Activated naive CD8-positive, alpha-beta T cell treated with anti-CD3 and anti-CD28 coated beads for 36 hours (primary cell): ENCODE results near the gene CBFA2T3. TPM values are rescaled to one million over a fixed set of nuclear protein-coding genes. Genes with fewer than 3 reads are reported as not detected.

Experiments used
- DNase-seq: peaks from one replicate; pipeline ENCODE4 v3.0.0; 2021
- H3K27ac Mint-ChIP-seq: one replicate; pipeline ENCODE4 v1.8.0; 2022; ENCODE audit warnings: mild to moderate bottlenecking, moderate library complexity, mixed read lengths
- H3K27me3 Mint-ChIP-seq: one replicate; pipeline ENCODE4 v1.8.0; 2022; ENCODE audit warnings: mild to moderate bottlenecking, mixed read lengths
- H3K36me3 Mint-ChIP-seq: one replicate; pipeline ENCODE4 v1.8.0; 2021; ENCODE audit warnings: mild to moderate bottlenecking, mixed read lengths
- H3K4me1 Mint-ChIP-seq: one replicate; pipeline ENCODE4 v1.8.0; 2021; ENCODE audit warnings: mixed read lengths
- H3K4me3 Mint-ChIP-seq: one replicate; pipeline ENCODE4 v1.8.0; 2022; ENCODE audit warnings: mild to moderate bottlenecking, moderate library complexity, mixed read lengths
- H3K9me3 Mint-ChIP-seq: one replicate; pipeline ENCODE4 v1.8.0; 2022; ENCODE audit warnings: mixed read lengths
- total RNA-seq, 2 experiments: library from RNA; stranded (reverse); gene quantifications; one replicate each; pipeline ENCODE4 v1.2.3, GENCODE V29; 2021

Gene CBFA2T3
- total RNA-seq, 2 experiments from 2014 or later: 0.28 to 0.56 TPM

- no peak overlapping the region for H3K27ac Mint-ChIP-seq
- H3K9me3 Mint-ChIP-seq: no peaks in the 10 kb centered on the region
- DNase-seq: no peak
- H3K36me3 Mint-ChIP-seq: no peaks in the 10 kb centered on the region
- no peak overlapping the region for H3K4me3 Mint-ChIP-seq
- peaks cover 10% of the 10 kb centered on the region for H3K27me3 Mint-ChIP-seq
- no peaks in the 10 kb centered on the region for H3K4me1 Mint-ChIP-seq
Observed at GRCh38 chr16:88868974-88869672, 107.9 kb downstream of the CBFA2T3 start.

DNA sequence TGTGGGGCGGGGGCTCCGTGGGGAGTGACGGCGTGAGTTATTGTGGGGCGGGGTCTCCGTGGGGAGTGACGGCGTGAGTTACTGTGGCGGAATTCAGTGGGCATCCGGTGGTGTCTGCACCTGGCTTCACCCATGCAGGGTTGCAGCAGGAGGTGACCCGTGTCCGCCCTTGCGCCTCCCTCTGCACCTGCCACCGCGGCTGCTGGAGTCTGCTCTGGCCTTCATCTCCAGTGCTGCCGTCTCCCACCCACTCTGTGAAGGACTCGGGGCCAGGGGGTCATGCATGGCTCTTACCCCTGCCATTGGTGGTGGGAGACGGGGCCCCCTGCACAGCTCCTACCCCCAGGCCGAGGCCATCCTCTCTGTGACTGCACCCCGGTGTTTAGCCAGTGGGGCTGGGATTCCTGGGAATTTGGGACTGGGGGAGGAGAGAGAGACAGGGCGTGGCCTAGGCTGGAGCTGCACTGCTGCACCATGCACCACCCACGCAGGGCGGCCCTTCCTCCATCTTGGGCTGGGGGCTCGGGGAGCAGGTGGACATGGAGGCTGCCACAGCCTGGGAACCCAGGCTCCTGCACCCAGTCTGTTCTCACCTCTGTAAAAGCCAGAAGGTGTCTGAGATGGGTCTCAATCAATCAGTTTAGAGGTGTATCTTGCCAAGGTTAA lies 109.3 kb downstream of the CBFA2T3 start:
- H3K4me1 Mint-ChIP-seq: no peaks in the 10 kb centered on the region
- H3K36me3 Mint-ChIP-seq: no peaks in the 10 kb centered on the region
- no peaks in the 10 kb centered on the region for H3K9me3 Mint-ChIP-seq
- H3K27ac Mint-ChIP-seq: no peak overlapping the region
- H3K27me3 Mint-ChIP-seq: peaks cover 10% of the 10 kb centered on the region
- no peak for DNase-seq
- H3K4me3 Mint-ChIP-seq: no peak overlapping the region

- no peak for DNase-seq
- Mint-ChIP-seq H3K27me3 (peaks cover 10% of the 10 kb centered on the region), H3K4me3 (no peak within 1 kb of the TSS), H3K36me3 (no peaks in the 10 kb centered on the region), H3K4me1 (no peaks in the 10 kb centered on the region), H3K9me3 (no peaks in the 10 kb centered on the region), H3K27ac (no peak within 1 kb of the TSS)
Observed at GRCh38 chr16:88866151-88866920, 110.7 kb downstream of the CBFA2T3 start, which contains the start of gene PABPN1L. Gene PABPN1L (minus strand): TSS chr16:88866660. CDS start chr16:88866606, 54 bp downstream.

GRCh38 chr16:88865742-88866141 lies 111.3 kb downstream of the CBFA2T3 start:
- H3K27ac Mint-ChIP-seq: no peak overlapping the region
- no peak for DNase-seq
- H3K4me3 Mint-ChIP-seq: no peak overlapping the region
- H3K4me1 Mint-ChIP-seq: no peaks in the 10 kb centered on the region
- H3K27me3 Mint-ChIP-seq: peaks cover 4% of the 10 kb centered on the region
- no peaks in the 10 kb centered on the region for H3K9me3 Mint-ChIP-seq
- H3K36me3 Mint-ChIP-seq: no peaks in the 10 kb centered on the region

- Mint-ChIP-seq H3K27me3 (no peaks in the 10 kb centered on the region), H3K27ac (no peak overlapping the region), H3K36me3 (no peaks in the 10 kb centered on the region), H3K9me3 (no peaks in the 10 kb centered on the region), H3K4me3 (no peak overlapping the region), H3K4me1 (no peaks in the 10 kb centered on the region)
- DNase-seq: no peak
Observed at GRCh38 chr16:88865310-88865709, 111.7 kb downstream of the CBFA2T3 start.

DNA sequence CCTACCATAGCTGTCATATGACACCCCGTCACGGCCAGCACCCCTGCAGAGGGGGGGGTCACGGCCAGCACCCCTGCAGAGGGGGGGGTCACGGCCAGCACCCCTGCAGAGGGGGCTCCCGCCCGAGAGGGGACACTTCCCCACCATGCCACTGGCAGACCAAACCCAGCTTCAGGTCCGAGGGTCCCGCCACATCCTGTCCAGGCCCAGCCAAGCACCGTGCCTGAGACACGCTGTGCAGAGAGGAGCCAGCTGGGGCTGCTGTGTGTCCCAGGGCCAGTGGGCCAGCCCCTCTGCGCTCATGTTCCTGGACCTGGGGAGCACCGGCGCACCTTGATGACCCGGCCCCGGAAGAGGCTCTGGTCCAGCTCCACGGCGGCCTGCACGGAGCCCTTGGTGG lies 112.5 kb downstream of the CBFA2T3 start:
- DNase-seq: no peak
- Mint-ChIP-seq H3K27me3 (no peaks in the 10 kb centered on the region), H3K27ac (no peak overlapping the region), H3K4me3 (no peak overlapping the region), H3K9me3 (no peaks in the 10 kb centered on the region), H3K4me1 (no peaks in the 10 kb centered on the region), H3K36me3 (no peaks in the 10 kb centered on the region)

DNA sequence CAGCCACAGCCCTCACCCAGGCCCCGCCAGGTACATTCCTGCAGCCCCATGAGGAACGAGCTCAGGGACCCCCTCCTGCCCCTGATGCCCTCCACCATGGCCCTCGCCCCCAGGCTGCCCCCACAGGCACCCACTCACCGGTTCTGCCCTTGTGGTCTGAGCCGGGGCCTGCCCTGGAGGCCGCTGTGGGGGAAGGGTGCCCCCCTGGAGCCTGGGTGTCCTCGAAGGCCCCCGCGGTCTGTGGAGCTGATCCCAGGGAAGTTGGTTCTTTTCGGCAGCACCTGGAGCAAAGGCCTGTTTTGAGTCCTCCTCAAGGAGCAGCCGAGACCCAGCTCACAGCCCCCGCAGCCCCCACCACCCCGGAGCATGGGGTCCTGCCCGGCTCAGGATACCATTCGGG lies 112.9 kb downstream of the CBFA2T3 start:
- Mint-ChIP-seq H3K9me3 (no peaks in the 10 kb centered on the region), H3K27ac (no peak overlapping the region), H3K36me3 (no peaks in the 10 kb centered on the region), H3K4me3 (no peak overlapping the region), H3K27me3 (no peaks in the 10 kb centered on the region), H3K4me1 (no peaks in the 10 kb centered on the region)
- no peak for DNase-seq

DNA sequence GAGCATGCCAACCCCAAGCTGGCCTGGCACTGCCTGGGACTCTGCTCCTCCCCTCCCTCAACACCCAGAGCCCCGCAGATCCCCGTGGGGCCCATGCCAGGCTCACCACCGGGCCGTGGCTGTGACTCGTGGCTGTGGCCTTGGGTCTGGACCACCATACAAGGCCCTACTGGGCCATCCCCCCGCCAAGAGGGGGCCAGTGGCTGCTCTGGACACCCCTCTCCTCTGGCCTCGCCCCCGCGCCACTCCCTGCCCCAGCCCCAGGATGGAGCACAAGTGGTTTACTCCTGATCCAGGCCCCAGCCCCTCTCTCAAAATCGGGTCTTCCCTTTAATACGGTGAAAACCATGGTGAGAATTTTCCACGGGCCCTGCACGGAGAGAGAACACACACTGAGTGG lies 113.6 kb downstream of the CBFA2T3 start:
- Mint-ChIP-seq H3K4me1 (peaks cover 3% of the 10 kb centered on the region), H3K4me3 (no peak overlapping the region), H3K9me3 (no peaks in the 10 kb centered on the region), H3K27me3 (no peaks in the 10 kb centered on the region), H3K27ac (no peak overlapping the region), H3K36me3 (no peaks in the 10 kb centered on the region)
- no peak for DNase-seq

DNA sequence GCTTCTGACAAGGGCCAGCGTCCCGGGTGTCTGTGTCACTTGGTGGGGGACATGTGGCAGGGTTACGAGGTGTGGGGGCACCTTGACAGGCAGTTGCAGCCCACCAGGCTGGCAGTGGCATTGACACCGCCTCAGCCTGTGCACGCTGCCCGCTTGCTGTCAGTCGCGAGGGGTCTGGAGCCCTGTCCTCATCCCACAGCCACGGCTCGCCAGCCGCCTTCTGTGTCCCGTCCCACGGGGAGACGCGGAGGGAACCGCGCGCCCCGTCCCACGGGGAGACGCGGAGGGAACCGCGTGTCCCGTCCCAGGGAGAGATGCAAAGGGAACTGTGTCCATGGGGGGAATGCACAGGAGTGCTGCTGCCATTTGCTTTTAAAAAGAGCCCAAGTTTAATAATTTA lies 114.0 kb downstream of the CBFA2T3 start:
- Mint-ChIP-seq H3K27ac (no peak overlapping the region), H3K36me3 (peaks cover under 1% of the 10 kb centered on the region), H3K4me1 (peaks cover 7% of the 10 kb centered on the region), H3K9me3 (no peaks in the 10 kb centered on the region), H3K27me3 (no peaks in the 10 kb centered on the region), H3K4me3 (no peak overlapping the region)
- DNase-seq: no peak

- H3K27me3 Mint-ChIP-seq: no peaks in the 10 kb centered on the region
- H3K27ac Mint-ChIP-seq: no peak overlapping the region
- H3K9me3 Mint-ChIP-seq: no peaks in the 10 kb centered on the region
- H3K4me1 Mint-ChIP-seq: peaks cover 12% of the 10 kb centered on the region
- DNase-seq: no peak
- H3K36me3 Mint-ChIP-seq: peaks cover 4% of the 10 kb centered on the region
- no peak overlapping the region for H3K4me3 Mint-ChIP-seq
Observed at GRCh38 chr16:88861359-88861758, 115.6 kb downstream of the CBFA2T3 start.

GRCh38 chr16:88859381-88860091 lies 117.5 kb downstream of the CBFA2T3 start:
- H3K27me3 Mint-ChIP-seq: no peaks in the 10 kb centered on the region
- DNase-seq: no peak
- no peak overlapping the region for H3K27ac Mint-ChIP-seq
- no peak overlapping the region for H3K4me3 Mint-ChIP-seq
- peaks cover 22% of the 10 kb centered on the region for H3K4me1 Mint-ChIP-seq
- peaks cover 4% of the 10 kb centered on the region for H3K36me3 Mint-ChIP-seq
- no peaks in the 10 kb centered on the region for H3K9me3 Mint-ChIP-seq

DNA sequence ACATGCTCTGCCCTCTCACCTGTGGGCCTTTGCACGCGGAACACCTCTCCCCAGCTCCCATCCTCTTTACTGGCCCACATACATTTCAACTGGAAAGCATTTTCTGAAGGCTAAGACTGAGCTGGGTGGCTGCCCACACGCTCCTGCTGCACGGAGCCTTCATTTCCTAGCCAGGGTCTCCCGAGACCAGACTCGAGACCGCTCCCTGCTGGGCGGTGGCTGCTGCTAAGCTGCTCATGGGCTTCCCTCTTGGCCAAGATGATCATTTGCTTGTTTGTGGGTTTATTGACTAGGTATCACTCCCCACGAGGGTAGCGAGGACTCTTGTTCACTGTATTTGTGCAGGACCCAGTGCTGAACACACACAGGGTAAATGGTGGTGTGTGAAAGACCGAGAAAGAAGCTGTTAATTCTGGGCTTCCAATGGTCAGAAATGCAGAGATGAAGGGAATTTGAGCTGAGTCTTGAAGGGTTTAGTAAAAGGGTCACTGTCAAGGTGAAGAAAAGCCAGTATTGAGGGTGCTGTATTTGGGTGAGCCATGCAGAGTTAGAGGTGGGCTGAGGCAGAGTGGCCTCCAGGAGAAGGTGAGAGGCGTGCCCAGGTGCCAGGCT lies 119.2 kb downstream of the CBFA2T3 start:
- no peaks in the 10 kb centered on the region for H3K9me3 Mint-ChIP-seq
- peak; percentile 81 for DNase-seq
- peaks cover 22% of the 10 kb centered on the region for H3K4me1 Mint-ChIP-seq
- peak overlapping the region; percentile 99 for H3K4me3 Mint-ChIP-seq
- peaks cover 4% of the 10 kb centered on the region for H3K36me3 Mint-ChIP-seq
- H3K27me3 Mint-ChIP-seq: no peaks in the 10 kb centered on the region
- H3K27ac Mint-ChIP-seq: peak overlapping the region; percentile 94

GRCh38 chr16:88856828-88857727 lies 119.9 kb downstream of the CBFA2T3 start, which contains the start of the genes GALNS and TRAPPC2L:
Gene GALNS (minus strand): TSS chr16:88856947. CDS start chr16:88856877, 70 bp downstream.
Gene TRAPPC2L (plus strand): TSS chr16:88857127. CDS start chr16:88857151, 24 bp downstream.
- Mint-ChIP-seq H3K27ac (peak within 1 kb of the TSS; percentile 94), H3K27me3 (no peaks in the 10 kb centered on the region), H3K4me3 (peak within 1 kb of the TSS; percentile 99), H3K4me1 (peaks cover 22% of the 10 kb centered on the region), H3K36me3 (peaks cover 4% of the 10 kb centered on the region), H3K9me3 (no peaks in the 10 kb centered on the region)
- peak; percentile 99 for DNase-seq
